ENCODE data around the gene MCTP2. TPM values are rescaled to one million over a fixed set of nuclear protein-coding genes. Genes with fewer than 3 reads are reported as not detected.

MCTP2 gene
- total and polyA plus RNA-seq, 3 donors from 2014 or later = 6.7 to 13.8 (median 7.6) TPM

DNA sequence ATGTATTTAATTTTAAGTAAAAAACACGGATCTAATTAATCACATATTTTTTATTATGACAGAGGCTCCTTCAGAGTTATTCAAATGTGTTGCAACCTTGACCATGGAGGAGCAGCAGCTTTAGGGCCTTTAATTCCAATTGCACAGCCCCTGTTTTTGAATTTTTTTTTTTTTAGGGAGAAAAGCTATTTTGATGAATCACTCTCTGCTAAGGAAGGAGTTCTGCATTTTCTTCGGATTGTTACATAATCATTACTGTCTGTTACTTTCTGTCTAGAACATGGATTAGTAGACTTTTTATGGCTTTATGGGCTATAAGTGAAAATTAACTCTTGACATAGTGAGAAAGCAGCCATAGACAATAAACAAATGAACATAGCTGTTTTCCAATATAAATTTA, 90.8 kb downstream of the MCTP2 start:
- intact Hi-C loops (cut with DNase I; ENCODE audit: low total_unique reads) = no loop called here
- Histone ChIP-seq H3K4me3 (no peak overlapping the region), H3K4me1 (no peaks in the 10 kb centered on the region), H3K27me3 (no peaks in the 10 kb centered on the region), H3K9me3 (no peaks in the 10 kb centered on the region), H3K27ac (no peak overlapping the region), H3K36me3 (ENCODE audit: low read depth, missing control alignments) (no peaks in the 10 kb centered on the region)
- no peak for DNase-seq
- TF ChIP-seq, protein P1, sequence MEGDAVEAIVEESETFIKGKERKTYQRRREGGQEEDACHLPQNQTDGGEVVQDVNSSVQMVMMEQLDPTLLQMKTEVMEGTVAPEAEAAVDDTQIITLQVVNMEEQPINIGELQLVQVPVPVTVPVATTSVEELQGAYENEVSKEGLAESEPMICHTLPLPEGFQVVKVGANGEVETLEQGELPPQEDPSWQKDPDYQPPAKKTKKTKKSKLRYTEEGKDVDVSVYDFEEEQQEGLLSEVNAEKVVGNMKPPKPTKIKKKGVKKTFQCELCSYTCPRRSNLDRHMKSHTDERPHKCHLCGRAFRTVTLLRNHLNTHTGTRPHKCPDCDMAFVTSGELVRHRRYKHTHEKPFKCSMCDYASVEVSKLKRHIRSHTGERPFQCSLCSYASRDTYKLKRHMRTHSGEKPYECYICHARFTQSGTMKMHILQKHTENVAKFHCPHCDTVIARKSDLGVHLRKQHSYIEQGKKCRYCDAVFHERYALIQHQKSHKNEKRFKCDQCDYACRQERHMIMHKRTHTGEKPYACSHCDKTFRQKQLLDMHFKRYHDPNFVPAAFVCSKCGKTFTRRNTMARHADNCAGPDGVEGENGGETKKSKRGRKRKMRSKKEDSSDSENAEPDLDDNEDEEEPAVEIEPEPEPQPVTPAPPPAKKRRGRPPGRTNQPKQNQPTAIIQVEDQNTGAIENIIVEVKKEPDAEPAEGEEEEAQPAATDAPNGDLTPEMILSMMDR (IDR thresholded peaks at IDR 0.05) = no peak
- TF ChIP-seq POLR2A (IDR thresholded peaks at IDR 0.05) = no peak
- WGBS, 2 donors = 71 to 77% methylated on average over 2 of the region's 2 CpGs

DNA sequence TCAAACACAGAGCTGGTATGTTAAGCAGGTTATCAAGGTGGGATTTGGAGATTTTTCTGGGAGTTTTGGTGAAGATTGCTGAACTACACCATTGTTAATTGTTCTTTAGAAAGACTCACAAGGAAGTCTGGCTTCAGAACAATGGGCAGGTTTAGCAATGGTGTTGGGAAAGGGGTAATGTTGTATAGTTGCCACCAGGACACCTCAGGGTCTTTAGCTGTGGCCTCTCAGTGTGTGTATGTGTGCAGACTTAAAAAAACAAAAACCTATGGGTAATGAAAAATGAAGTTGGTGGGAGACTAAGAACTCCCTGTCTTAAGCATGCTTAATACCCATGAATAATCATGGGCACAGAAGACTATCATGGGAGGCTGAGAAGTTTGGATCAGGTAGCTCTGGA, 91.7 kb downstream of the MCTP2 start:
- Histone ChIP-seq H3K36me3 (ENCODE audit: low read depth, missing control alignments) (no peaks in the 10 kb centered on the region), H3K27me3 (no peaks in the 10 kb centered on the region), H3K27ac (no peak overlapping the region), H3K9me3 (no peaks in the 10 kb centered on the region), H3K4me3 (no peak overlapping the region), H3K4me1 (no peaks in the 10 kb centered on the region)
- intact Hi-C loops (cut with DNase I; ENCODE audit: low total_unique reads) = no loop called here
- TF ChIP-seq, protein P1 (IDR thresholded peaks at IDR 0.05) = no peak
- no peak for TF ChIP-seq POLR2A (IDR thresholded peaks at IDR 0.05)
- DNase-seq = no peak

DNA sequence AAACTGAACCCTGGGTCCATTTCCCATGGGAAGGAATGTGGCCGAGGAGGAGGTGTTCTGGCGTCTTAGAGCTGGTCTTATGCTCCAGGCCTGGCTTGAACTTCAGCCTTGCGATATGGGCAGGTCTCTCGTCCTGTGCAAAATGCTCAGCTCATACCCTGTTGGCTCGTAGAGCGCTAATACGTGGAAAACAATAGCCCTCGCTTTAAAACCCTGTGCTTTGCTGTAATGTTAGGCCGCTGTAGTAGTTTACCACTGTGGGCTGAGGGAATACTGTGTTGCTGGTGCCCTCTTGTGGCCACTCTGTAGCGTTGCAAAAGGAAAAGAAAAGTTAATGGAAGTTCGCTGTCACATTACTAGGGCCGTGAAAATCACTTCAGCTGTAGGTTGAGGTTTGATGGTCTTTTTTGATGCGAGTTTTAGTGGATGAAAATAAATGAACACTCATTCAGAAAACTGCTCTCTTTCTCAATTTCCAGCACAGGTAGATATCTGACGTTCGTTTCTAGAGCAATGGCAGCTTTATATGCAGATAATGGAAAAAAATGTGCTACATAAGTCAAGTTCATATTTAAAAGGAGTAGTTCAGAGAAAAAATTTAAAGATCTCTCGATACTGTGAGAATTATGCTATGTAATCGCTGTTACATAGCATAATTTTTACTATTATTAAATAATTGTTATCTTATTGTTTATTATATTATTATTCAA, 92.9 kb downstream of the MCTP2 start:
- intact Hi-C loops (cut with DNase I; ENCODE audit: low total_unique reads) = no loop called here
- H3K27ac ChIP-seq = no peak overlapping the region

DNA sequence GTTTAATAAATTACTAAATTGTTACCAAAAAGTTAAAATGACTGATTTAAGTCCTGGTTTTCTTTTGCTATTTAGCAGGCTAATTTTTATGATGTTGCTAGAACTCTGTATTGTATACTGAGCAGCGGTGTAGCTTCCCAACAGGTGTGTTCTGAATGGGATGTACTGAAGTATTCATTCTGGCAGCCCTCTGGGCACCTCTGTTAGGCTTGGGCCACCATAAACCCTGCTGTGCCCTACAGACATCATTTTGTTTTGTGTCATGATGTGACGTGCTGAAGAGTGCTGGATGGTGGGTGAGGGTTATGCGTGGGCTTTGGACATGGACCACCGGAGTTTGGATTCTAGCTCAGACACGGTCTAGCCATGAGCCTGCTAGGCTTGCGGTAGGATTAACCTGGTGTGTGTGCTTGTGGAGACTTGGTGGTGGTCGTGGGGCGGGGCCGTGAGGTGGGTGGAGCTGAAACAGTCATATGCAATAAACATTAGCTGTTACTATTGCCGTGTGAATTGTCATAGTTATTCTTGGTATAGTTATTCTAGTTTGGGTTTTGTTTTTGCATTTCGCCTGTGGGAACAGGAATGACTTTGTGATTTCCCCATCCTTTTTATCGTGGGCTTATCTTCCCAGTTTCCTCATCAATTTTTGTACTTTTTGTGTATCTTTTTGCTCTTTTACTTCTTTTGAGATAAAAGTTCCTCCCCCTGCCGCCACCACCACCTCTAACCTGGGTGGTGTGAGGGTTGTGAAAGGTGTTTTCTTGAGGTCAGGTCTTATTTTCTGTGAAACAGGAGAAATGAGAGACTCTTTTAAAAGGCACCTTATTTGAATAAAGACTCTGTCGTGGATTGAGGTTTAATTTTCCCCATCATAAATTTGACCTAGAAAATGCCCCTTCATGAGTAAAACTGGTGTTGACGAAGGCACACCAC, 93.7 kb downstream of the MCTP2 start:
- no peaks in the 10 kb centered on the region for H3K4me1 ChIP-seq
- no peaks in the 10 kb centered on the region for H3K9me3 ChIP-seq
- no peaks in the 10 kb centered on the region for H3K36me3 ChIP-seq (ENCODE audit: low read depth, missing control alignments)

More for the DNA sequence above, 92.9 kb downstream of the MCTP2 start:
- Histone ChIP-seq H3K27me3 (no peaks in the 10 kb centered on the region), H3K9me3 (no peaks in the 10 kb centered on the region), H3K36me3 (ENCODE audit: low read depth, missing control alignments) (no peaks in the 10 kb centered on the region), H3K4me1 (no peaks in the 10 kb centered on the region), H3K4me3 (peak overlapping the region in 1 of 2 donors; percentile 35)
- 19 to 21% methylated on average over 17 of the region's 17 CpGs for WGBS, 2 donors
- peak; percentile 61 for DNase-seq
- TF ChIP-seq, protein P1 (IDR thresholded peaks at IDR 0.05) = peak; percentile 78 to 94 (median 85)
- TF ChIP-seq POLR2A (IDR thresholded peaks at IDR 0.05) = no peak

More for the DNA sequence above, 93.7 kb downstream of the MCTP2 start:
- H3K4me3 ChIP-seq = no peak overlapping the region
- H3K27ac ChIP-seq = no peak overlapping the region
- WGBS, 2 donors = 59 to 70% methylated on average over 15 of the region's 15 CpGs
- intact Hi-C loops (cut with DNase I; ENCODE audit: low total_unique reads) = no loop called here
- H3K27me3 ChIP-seq = no peaks in the 10 kb centered on the region
- TF ChIP-seq, protein P1 (IDR thresholded peaks at IDR 0.05) = no peak
- TF ChIP-seq POLR2A (IDR thresholded peaks at IDR 0.05) = no peak
- no peak for DNase-seq
